Thymus (tissue), 11 donors: ENCODE measurements around the gene ARRDC2. TPM values are rescaled to one million over a fixed set of nuclear protein-coding genes. Genes with fewer than 3 reads are reported as not detected.

Experiments
- DNase-seq, 9 donors: peaks; one replicate each; pipeline ENCODE4 v3.0.0-alpha.2; 2013; ENCODE audit warnings: low spot score in 9 of 9, low read depth in 6 of 9, missing footprints in 1 of 9
- H3K27ac ChIP-seq, 2 donors: one replicate each; pipeline ENCODE4 v1.5.1; 2013; ENCODE audit warnings: control low read depth in 1 of 2, low read depth in 1 of 2, low read length in 1 of 2, mild to moderate bottlenecking in 1 of 2, moderate library complexity in 1 of 2
- H3K27me3 ChIP-seq, 2 donors: one replicate each; pipeline ENCODE4 v1.5.1; 2013; ENCODE audit warnings: low read length in 1 of 2; ENCODE audit not compliant: control insufficient read depth in 2 of 2, insufficient read depth in 1 of 2
- H3K36me3 ChIP-seq, 2 donors: one replicate each; pipeline ENCODE4 v1.5.1; 2013; ENCODE audit warnings: low read length in 1 of 2, mild to moderate bottlenecking in 1 of 2, moderate library complexity in 1 of 2; ENCODE audit not compliant: control insufficient read depth in 2 of 2, insufficient read depth in 2 of 2
- H3K4me1 ChIP-seq, 2 donors: one replicate each; pipeline ENCODE4 v1.5.1; 2013; ENCODE audit warnings: low read length in 2 of 2; ENCODE audit not compliant: control insufficient read depth in 2 of 2, insufficient read depth in 2 of 2
- H3K4me3 ChIP-seq, 2 donors: one replicate each; pipeline ENCODE4 v1.5.1; 2013; ENCODE audit warnings: low read length in 2 of 2, control low read depth in 1 of 2, mild to moderate bottlenecking in 1 of 2
- H3K9me3 ChIP-seq, 2 donors: one replicate each; pipeline ENCODE4 v1.5.1; 2013; ENCODE audit warnings: low read length in 1 of 2, mild to moderate bottlenecking in 1 of 2; ENCODE audit not compliant: control insufficient read depth in 2 of 2, insufficient read depth in 1 of 2
- WGBS: extraction: QIAGEN DNeasy Blood & Tissue Kit; methylation state at CpG from one replicate; pipeline ENCODE4 v1.1.7; 2013; 5-methylcytosine and 5-hydroxymethylcytosine counted together
- polyA plus RNA-seq: library from polyadenylated mRNA; stranded (reverse); fragments of 200-250 nt; gene quantifications from one replicate; pipeline ENCODE4 v1.2.3, GENCODE V29; 2013
- total RNA-seq: library from RNA; stranded (reverse); fragments of 120-200 nt; gene quantifications from one replicate; pipeline ENCODE4 v1.2.4, GENCODE V29; 2013
- donor health status: healthy.

Gene ARRDC2
- total and polyA plus RNA-seq, 2 donors, result 17.8 to 172 TPM

DNA sequence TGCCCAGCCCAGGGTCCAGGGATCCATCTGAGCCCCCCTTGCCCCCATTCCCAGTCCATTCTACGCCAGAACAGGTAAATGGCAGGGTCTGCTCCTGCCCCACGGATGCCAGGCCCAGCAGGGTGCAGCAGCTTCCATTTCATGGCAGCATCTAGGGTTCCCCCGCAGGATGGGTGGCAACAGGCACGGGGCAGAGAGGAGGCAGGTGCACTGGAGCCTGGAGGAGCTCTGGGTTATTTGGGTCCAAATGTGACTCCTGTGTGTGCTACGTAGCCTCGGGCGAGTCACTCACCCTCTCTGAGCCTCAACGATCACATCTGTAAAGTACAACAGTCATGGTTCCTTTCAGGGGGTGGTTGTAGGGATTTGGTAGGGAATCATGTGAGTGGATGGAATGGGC lies 51.3 kb downstream of the ARRDC2 start:
- H3K4me3 ChIP-seq, result no peak overlapping the region
- WGBS, result 91% methylated on average over 8 of the region's 8 CpGs
- H3K27ac ChIP-seq, result no peak overlapping the region
- H3K36me3 ChIP-seq, result no peaks in the 10 kb centered on the region
- no peaks in the 10 kb centered on the region for H3K27me3 ChIP-seq
- peaks cover 0 to 6% of the 10 kb centered on the region in 2 donors for H3K9me3 ChIP-seq
- peaks cover 4 to 14% of the 10 kb centered on the region in 2 donors for H3K4me1 ChIP-seq
- no peak for DNase-seq

DNA sequence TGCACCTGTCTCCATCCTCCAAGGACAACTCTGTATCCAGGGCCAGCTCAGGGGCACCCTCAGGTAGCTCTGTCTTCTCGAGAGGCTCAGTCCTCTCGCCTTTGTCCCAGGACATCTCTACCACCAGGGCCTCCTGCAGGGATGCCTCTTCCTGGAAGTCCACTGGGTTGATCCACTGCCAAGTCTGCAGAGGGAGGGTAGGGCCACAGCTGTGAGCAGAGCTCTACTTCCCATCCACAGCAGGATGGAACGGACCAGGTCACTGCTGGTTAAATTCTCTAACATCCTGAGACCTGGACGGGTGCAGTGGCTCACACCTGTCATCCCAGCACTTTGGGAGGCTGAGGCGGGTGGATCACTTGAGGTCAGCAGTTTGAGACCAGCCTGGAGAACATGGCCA lies 51.9 kb downstream of the ARRDC2 start:
- H3K27me3 ChIP-seq, result no peaks in the 10 kb centered on the region
- no peak overlapping the region for H3K27ac ChIP-seq
- H3K9me3 ChIP-seq, result peaks cover 0 to 6% of the 10 kb centered on the region in 2 donors
- H3K4me1 ChIP-seq, result peaks cover 4 to 14% of the 10 kb centered on the region in 2 donors
- no peaks in the 10 kb centered on the region for H3K36me3 ChIP-seq
- DNase-seq, result no peak
- 95% methylated on average over 5 of the region's 5 CpGs for WGBS
- no peak overlapping the region for H3K4me3 ChIP-seq

DNA sequence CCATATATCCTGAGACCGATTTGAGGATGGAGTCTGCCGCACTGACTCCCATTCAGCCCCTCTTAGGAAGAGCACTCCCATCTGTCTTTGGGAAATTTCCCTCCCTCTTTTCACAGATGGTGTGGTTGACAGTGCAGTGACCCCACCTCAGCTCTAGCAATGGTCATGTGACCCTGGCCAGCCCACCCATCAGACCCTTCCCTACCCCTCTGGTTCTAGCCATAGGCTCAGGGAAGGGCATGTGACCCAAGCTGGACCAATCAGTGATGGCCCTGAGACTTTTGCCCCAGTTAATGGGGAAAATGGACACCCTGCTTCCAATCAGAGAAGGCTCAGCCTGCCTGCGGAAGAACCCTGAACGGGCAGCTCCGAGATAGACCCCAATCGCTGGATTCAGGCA lies 52.5 kb downstream of the ARRDC2 start:
- peaks cover 4 to 14% of the 10 kb centered on the region in 2 donors for H3K4me1 ChIP-seq
- H3K27ac ChIP-seq, result no peak overlapping the region
- WGBS, result 95% methylated on average over 6 of the region's 6 CpGs
- peaks cover 0 to 6% of the 10 kb centered on the region in 2 donors for H3K9me3 ChIP-seq
- H3K4me3 ChIP-seq, result no peak overlapping the region
- DNase-seq, result no peak
- H3K27me3 ChIP-seq, result no peaks in the 10 kb centered on the region
- H3K36me3 ChIP-seq, result no peaks in the 10 kb centered on the region

GRCh38 chr19:18062028-18062427 lies 54.1 kb downstream of the ARRDC2 start:
- WGBS, result 92% methylated on average over 8 of the region's 8 CpGs
- H3K27ac ChIP-seq, result no peak overlapping the region
- H3K4me3 ChIP-seq, result no peak overlapping the region
- no peaks in the 10 kb centered on the region for H3K36me3 ChIP-seq
- no peaks in the 10 kb centered on the region for H3K27me3 ChIP-seq
- no peak for DNase-seq
- H3K9me3 ChIP-seq, result peaks cover 0 to 6% of the 10 kb centered on the region in 2 donors
- H3K4me1 ChIP-seq, result peaks cover 4 to 14% of the 10 kb centered on the region in 2 donors

- Histone ChIP-seq H3K27me3 (no peaks in the 10 kb centered on the region), H3K4me1 (peaks cover 3 to 4% of the 10 kb centered on the region in 2 donors), H3K27ac (no peak overlapping the region), H3K4me3 (no peak overlapping the region), H3K36me3 (no peaks in the 10 kb centered on the region), H3K9me3 (no peaks in the 10 kb centered on the region)
- peak in 1 of 9 donors; percentile 25 for DNase-seq
- WGBS, result 97% methylated on average over 5 of the region's 5 CpGs
Observed at GRCh38 chr19:18063463-18063862, 55.5 kb downstream of the ARRDC2 start.

Other genes with a start within 250 kb of the ARRDC2 start
- gene B3GNT3, start 213.0 kb upstream of the ARRDC2 start, total RNA-seq, result 0.14 TPM
- 1.0 TPM for gene B3GNT3, start 213.0 kb upstream of the ARRDC2 start, polyA plus RNA-seq
- gene INSL3, start 186.7 kb upstream of the ARRDC2 start, total RNA-seq, result 0.33 TPM
- gene INSL3, start 186.7 kb upstream of the ARRDC2 start, polyA plus RNA-seq, result 2.1 TPM
- 16.1 TPM for gene JAK3, start 160.2 kb upstream of the ARRDC2 start, total RNA-seq
- gene JAK3, start 160.2 kb upstream of the ARRDC2 start, polyA plus RNA-seq, result 50.4 TPM
- gene RPL18A, start 148.3 kb upstream of the ARRDC2 start, total RNA-seq, result 2,271 TPM
- gene RPL18A, start 148.3 kb upstream of the ARRDC2 start, polyA plus RNA-seq, result 2,901 TPM
- 0.09 TPM for gene SLC5A5, start 136.2 kb upstream of the ARRDC2 start, total RNA-seq
- 0.25 TPM for gene SLC5A5, start 136.2 kb upstream of the ARRDC2 start, polyA plus RNA-seq
- gene CCDC124, start 75.2 kb upstream of the ARRDC2 start, total RNA-seq, result 23.8 TPM
- 78.8 TPM for gene CCDC124, start 75.2 kb upstream of the ARRDC2 start, polyA plus RNA-seq
- gene KCNN1, start 41.1 kb upstream of the ARRDC2 start, total RNA-seq, result 1.3 TPM
- 0.27 TPM for gene KCNN1, start 41.1 kb upstream of the ARRDC2 start, polyA plus RNA-seq
- gene IL12RB1, start 78.8 kb downstream of the ARRDC2 start, total RNA-seq, result 7.4 TPM
- gene IL12RB1, start 78.8 kb downstream of the ARRDC2 start, polyA plus RNA-seq, result 3.7 TPM
- gene MAST3, start 89.6 kb downstream of the ARRDC2 start, total RNA-seq, result 2.0 TPM
- 8.9 TPM for gene MAST3, start 89.6 kb downstream of the ARRDC2 start, polyA plus RNA-seq
- 6.5 TPM for gene PIK3R2, start 145.0 kb downstream of the ARRDC2 start, total RNA-seq
- 15.1 TPM for gene PIK3R2, start 145.0 kb downstream of the ARRDC2 start, polyA plus RNA-seq
- 148 TPM for gene IFI30, start 165.6 kb downstream of the ARRDC2 start, total RNA-seq
- 237 TPM for gene IFI30, start 165.6 kb downstream of the ARRDC2 start, polyA plus RNA-seq
- gene MPV17L2, start 185.0 kb downstream of the ARRDC2 start, total RNA-seq, result 6.8 TPM
- 13.4 TPM for gene MPV17L2, start 185.0 kb downstream of the ARRDC2 start, polyA plus RNA-seq
- gene RAB3A, start 195.9 kb downstream of the ARRDC2 start, total RNA-seq, result 0.52 TPM
- 1.0 TPM for gene RAB3A, start 195.9 kb downstream of the ARRDC2 start, polyA plus RNA-seq
- gene PDE4C, start 218.3 kb downstream of the ARRDC2 start, total RNA-seq, result 0.05 TPM
- 0.34 TPM for gene PDE4C, start 218.3 kb downstream of the ARRDC2 start, polyA plus RNA-seq